CD14-positive monocyte (primary cell): ENCODE measurements around the gene TMEM238L. TPM values are rescaled to one million over a fixed set of nuclear protein-coding genes. Genes with fewer than 3 reads are reported as not detected.
A peak's percentile ranks its signal among the peaks of the same experiment; 100 is the strongest.

ENCODE experiments used
- DNase-seq, 3 donors: peaks; one replicate each; pipeline ENCODE4 v3.0.0-alpha.2; 2011 to 2022
- H2AFZ ChIP-seq: 2 replicates; pipeline ENCODE4 v1.6.0; 2012; ENCODE audit warnings: mild to moderate bottlenecking, low read depth, low read length, inconsistent platforms; ENCODE audit not compliant: insufficient read depth, poor library complexity, severe bottlenecking
- H3K27ac ChIP-seq, 2 donors: 1 replicate in 1 of 2; 2 replicates in 1 of 2; pipeline ENCODE4 v1.5.1; 2012 to 2013; ENCODE audit warnings: low read length in 2 of 2, control low read depth in 1 of 2, inconsistent platforms in 1 of 2, low read depth in 1 of 2, mild to moderate bottlenecking in 1 of 2
- H3K27me3 ChIP-seq, 2 donors: one replicate each; pipeline versions ENCODE4 v1.6.0 to v1.6.1; 2011 to 2013; ENCODE audit warnings: low read length in 2 of 2; ENCODE audit not compliant: control insufficient read depth in 2 of 2, insufficient read depth in 2 of 2
- H3K36me3 ChIP-seq, 2 donors: replicated peaks in 1 of 2; 1 replicate in 1 of 2; 2 replicates in 1 of 2; pipeline versions ENCODE4 v1.5.1 to v1.6.1; 2012 to 2013; ENCODE audit warnings: low read length in 2 of 2, control low read depth in 1 of 2, inconsistent platforms in 1 of 2, mild to moderate bottlenecking in 1 of 2; ENCODE audit not compliant: insufficient read depth in 2 of 2, control insufficient read depth in 1 of 2
- H3K4me1 ChIP-seq, 2 donors: 1 replicate in 1 of 2; 2 replicates in 1 of 2; pipeline versions ENCODE4 v1.5.1 to v1.6.1; 2012 to 2013; ENCODE audit warnings: low read length in 2 of 2, control low read depth in 1 of 2, inconsistent platforms in 1 of 2, mild to moderate bottlenecking in 1 of 2, moderate library complexity in 1 of 2; ENCODE audit not compliant: insufficient read depth in 2 of 2, control insufficient read depth in 1 of 2
- H3K4me2 ChIP-seq: replicated peaks from 2 replicates; pipeline ENCODE3; 2012; ENCODE audit warnings: low read length, moderate library complexity, mild to moderate bottlenecking; ENCODE audit not compliant: poor library complexity, severe bottlenecking; ENCODE audit errors: extremely low read depth
- H3K4me3 ChIP-seq, 3 experiments: fragments of 200-600 bp in 1 of 3; sonication (generic) in 1 of 3; replicated peaks in 1 of 3; 1 replicate in 2 of 3; 2 replicates in 1 of 3; pipeline ENCODE4 v1.5.1; 2011 to 2013; ENCODE audit warnings: low read length in 3 of 3, mild to moderate bottlenecking in 3 of 3, control low read depth in 2 of 3, low read depth in 2 of 3, inconsistent platforms in 1 of 3, moderate library complexity in 1 of 3
- H3K79me2 ChIP-seq: 2 replicates; pipeline ENCODE4 v1.6.0; 2012; ENCODE audit warnings: mild to moderate bottlenecking, control low read depth, inconsistent platforms, low read length, moderate library complexity; ENCODE audit not compliant: insufficient read depth
- H3K9ac ChIP-seq: 2 replicates; pipeline ENCODE4 v1.6.0; 2017; ENCODE audit warnings: low read length, mild to moderate bottlenecking; ENCODE audit not compliant: insufficient read depth, poor library complexity, severe bottlenecking
- H3K9me3 ChIP-seq, 2 donors: replicated peaks in 1 of 2; 1 replicate in 1 of 2; 2 replicates in 1 of 2; pipeline versions ENCODE4 v1.5.1 to v1.6.1; 2012 to 2013; ENCODE audit warnings: low read length in 2 of 2, control low read depth in 1 of 2; ENCODE audit not compliant: control insufficient read depth in 1 of 2, insufficient read depth in 1 of 2
- H4K20me1 ChIP-seq: 2 replicates; pipeline ENCODE4 v1.6.0; 2012; ENCODE audit warnings: mild to moderate bottlenecking, low read length, control low read depth, moderate library complexity; ENCODE audit not compliant: insufficient read depth
- H3K27ac Mint-ChIP-seq, 7 donors: one replicate each; pipeline ENCODE4 v1.8.0; 2020; ENCODE audit warnings: mild to moderate bottlenecking in 7 of 7, mixed read lengths in 7 of 7, moderate library complexity in 6 of 7, inconsistent platforms in 2 of 7
- H3K27me3 Mint-ChIP-seq, 3 donors: one replicate each; pipeline ENCODE4 v1.8.0; 2021 to 2022; ENCODE audit warnings: low read depth in 3 of 3, mild to moderate bottlenecking in 3 of 3, mixed read lengths in 3 of 3, moderate library complexity in 3 of 3, inconsistent platforms in 1 of 3
- H3K36me3 Mint-ChIP-seq, 2 donors: one replicate each; pipeline ENCODE4 v1.8.0; 2020; ENCODE audit warnings: mixed read lengths in 2 of 2, inconsistent platforms in 1 of 2, mild to moderate bottlenecking in 1 of 2
- H3K4me1 Mint-ChIP-seq: one replicate; pipeline ENCODE4 v1.8.0; 2020; ENCODE audit warnings: mild to moderate bottlenecking, mixed read lengths
- H3K4me3 Mint-ChIP-seq, 2 donors: one replicate each; pipeline ENCODE4 v1.8.0; 2020; ENCODE audit warnings: mild to moderate bottlenecking in 2 of 2, mixed read lengths in 2 of 2, moderate library complexity in 1 of 2
- H3K9me3 Mint-ChIP-seq, 7 donors: one replicate each; pipeline ENCODE4 v1.8.0; 2020 to 2022; ENCODE audit warnings: mixed read lengths in 7 of 7, mild to moderate bottlenecking in 6 of 7, moderate library complexity in 6 of 7, inconsistent platforms in 2 of 7
- WGBS: methylation state at CpG from one replicate; pipeline ENCODE4 v1.1.5; 2013; ENCODE audit warnings: missing lambda C conversion rate; ENCODE audit not compliant: insufficient coverage; 5-methylcytosine and 5-hydroxymethylcytosine counted together
- intact Hi-C, 2 donors: fragments of 100-400 bp; cut with micrococcal nuclease; formaldehyde crosslinking; loops; one replicate each; pipeline versions ENCODE4 v1.15.0 to v1.15.1; 2023
- polyA plus RNA-seq, 3 donors: library from polyadenylated mRNA; depleted of rRNA in 1 of 3; unstranded in 2 of 3; stranded (reverse) in 1 of 3; fragments of 300-500 nt in 2 of 3; fragments of >200 nt in 1 of 3; fragmentation: Illumina TruSeq in 2 of 3; gene quantifications; 1 replicate in 2 of 3; 2 replicates in 1 of 3; pipeline ENCODE4 v1.2.3, GENCODE V29; 2012 to 2021
- TF ChIP-seq, protein P1 (sequence below): fragments of 200-600 bp; IDR thresholded peaks from one replicate; pipeline ENCODE4 v1.8.0; 2022; ENCODE audit warnings: antibody characterized with exemption, mild to moderate bottlenecking

The TMEM238L gene
- polyA plus RNA-seq, 3 donors, result not detected

DNA sequence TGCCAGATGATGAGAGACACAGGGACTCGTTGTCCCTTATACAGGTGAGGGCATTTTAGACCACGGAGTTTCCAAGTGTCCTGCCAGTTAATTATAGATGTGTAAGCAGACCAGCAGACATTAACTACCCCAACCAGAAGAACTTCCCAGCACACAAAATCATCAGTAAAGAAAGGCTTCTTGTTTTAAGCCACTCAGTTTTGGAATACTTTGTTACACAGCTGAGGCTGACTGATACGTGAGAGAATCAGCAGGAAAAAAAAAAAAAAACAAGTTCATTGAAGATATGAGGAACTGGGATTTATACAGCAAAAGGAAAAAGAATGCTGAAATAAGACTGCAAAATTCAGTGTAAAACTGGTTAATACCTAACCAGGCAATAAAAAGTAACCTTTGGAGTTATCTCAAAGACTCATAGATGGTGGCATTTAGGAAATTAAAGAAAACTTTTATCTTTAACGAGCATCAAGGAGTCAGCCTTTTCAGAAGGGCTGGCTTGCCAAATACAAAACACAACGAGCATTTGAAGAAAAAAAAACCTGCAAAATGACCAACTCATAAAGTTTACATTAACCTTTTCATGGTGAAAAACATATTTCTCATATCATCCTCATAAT is 28.1 kb downstream of the TMEM238L start:
- 75% methylated on average over 4 of the region's 5 CpGs for WGBS
- no peaks in the 10 kb centered on the region for H3K27me3 ChIP-seq
- H3K4me2 ChIP-seq, result no peak overlapping the region
- H2AFZ ChIP-seq, result no peak overlapping the region
- H3K36me3 Mint-ChIP-seq, result peaks cover 0 to 6% of the 10 kb centered on the region in 2 donors
- no peak overlapping the region for H3K27ac ChIP-seq
- no peak overlapping the region for H3K4me3 Mint-ChIP-seq
- intact Hi-C loops, result no loop called here
- H4K20me1 ChIP-seq, result no peaks in the 10 kb centered on the region
- H3K9me3 ChIP-seq, result peaks cover 0 to 9% of the 10 kb centered on the region in 2 donors
- no peaks in the 10 kb centered on the region for H3K27me3 Mint-ChIP-seq
- peaks cover 6 to 14% (median 12%) of the 10 kb centered on the region in 7 donors for H3K9me3 Mint-ChIP-seq
- peaks cover 29% of the 10 kb centered on the region for H3K4me1 Mint-ChIP-seq
- H3K9ac ChIP-seq, result no peak overlapping the region
- no peaks in the 10 kb centered on the region for H3K79me2 ChIP-seq
- TF ChIP-seq, protein P1, sequence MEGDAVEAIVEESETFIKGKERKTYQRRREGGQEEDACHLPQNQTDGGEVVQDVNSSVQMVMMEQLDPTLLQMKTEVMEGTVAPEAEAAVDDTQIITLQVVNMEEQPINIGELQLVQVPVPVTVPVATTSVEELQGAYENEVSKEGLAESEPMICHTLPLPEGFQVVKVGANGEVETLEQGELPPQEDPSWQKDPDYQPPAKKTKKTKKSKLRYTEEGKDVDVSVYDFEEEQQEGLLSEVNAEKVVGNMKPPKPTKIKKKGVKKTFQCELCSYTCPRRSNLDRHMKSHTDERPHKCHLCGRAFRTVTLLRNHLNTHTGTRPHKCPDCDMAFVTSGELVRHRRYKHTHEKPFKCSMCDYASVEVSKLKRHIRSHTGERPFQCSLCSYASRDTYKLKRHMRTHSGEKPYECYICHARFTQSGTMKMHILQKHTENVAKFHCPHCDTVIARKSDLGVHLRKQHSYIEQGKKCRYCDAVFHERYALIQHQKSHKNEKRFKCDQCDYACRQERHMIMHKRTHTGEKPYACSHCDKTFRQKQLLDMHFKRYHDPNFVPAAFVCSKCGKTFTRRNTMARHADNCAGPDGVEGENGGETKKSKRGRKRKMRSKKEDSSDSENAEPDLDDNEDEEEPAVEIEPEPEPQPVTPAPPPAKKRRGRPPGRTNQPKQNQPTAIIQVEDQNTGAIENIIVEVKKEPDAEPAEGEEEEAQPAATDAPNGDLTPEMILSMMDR, result no peak
- H3K27ac Mint-ChIP-seq, result peak overlapping the region in 1 of 7 donors; percentile 16
- H3K36me3 ChIP-seq, result no peaks in the 10 kb centered on the region
- peaks cover 9 to 17% of the 10 kb centered on the region in 2 donors for H3K4me1 ChIP-seq
- H3K4me3 ChIP-seq, result no peak overlapping the region
- DNase-seq, result no peak

DNA sequence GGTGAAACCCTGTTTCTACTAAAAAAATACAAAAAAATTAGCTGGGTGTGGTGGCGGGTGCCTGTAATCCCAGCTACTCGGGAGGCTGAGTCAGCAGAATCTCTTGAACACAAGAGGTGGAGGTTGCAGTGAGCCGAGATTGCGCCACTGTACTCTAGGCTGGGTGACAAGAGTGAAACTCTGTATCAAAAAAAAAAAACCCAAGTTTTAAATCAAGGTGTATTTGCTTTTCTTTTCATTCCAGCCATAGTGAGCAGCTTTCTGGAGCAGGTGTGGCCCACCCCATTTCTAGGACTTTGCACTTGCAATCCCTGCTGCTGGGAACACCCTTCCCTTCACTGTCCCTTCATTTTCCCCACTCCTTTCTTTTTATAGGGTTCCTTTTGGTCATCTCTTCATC is 28.8 kb downstream of the TMEM238L start:
- TF ChIP-seq, protein P1, result no peak
- no peak overlapping the region for H2AFZ ChIP-seq
- no peak overlapping the region for H3K4me3 ChIP-seq
- no peaks in the 10 kb centered on the region for H3K27me3 ChIP-seq
- no CpG with 5 or more reads among the region's 4 CpGs for WGBS
- H3K36me3 ChIP-seq, result no peaks in the 10 kb centered on the region
- Mint-ChIP-seq H3K4me1 (peaks cover 29% of the 10 kb centered on the region), H3K36me3 (peaks cover 0 to 6% of the 10 kb centered on the region in 2 donors), H3K27ac (peak overlapping the region in 1 of 7 donors; percentile 63), H3K4me3 (no peak overlapping the region), H3K27me3 (peaks cover 0 to 1% (median 0%) of the 10 kb centered on the region in 3 donors), H3K9me3 (peaks cover 6 to 14% (median 12%) of the 10 kb centered on the region in 7 donors)
- H3K9ac ChIP-seq, result no peak overlapping the region
- H3K4me2 ChIP-seq, result no peak overlapping the region
- peaks cover 0 to 9% of the 10 kb centered on the region in 2 donors for H3K9me3 ChIP-seq
- no peaks in the 10 kb centered on the region for H4K20me1 ChIP-seq
- intact Hi-C loops, result no loop called here
- H3K4me1 ChIP-seq, result peaks cover 9 to 17% of the 10 kb centered on the region in 2 donors
- H3K27ac ChIP-seq, result no peak overlapping the region
- no peak for DNase-seq
- no peaks in the 10 kb centered on the region for H3K79me2 ChIP-seq
